Forelimb muscle (tissue), 1 donor: ENCODE data around the gene DPP7. TPM values are rescaled to one million over a fixed set of nuclear protein-coding genes. Genes with fewer than 3 reads are reported as not detected.

Experiments used
- DNase-seq: peaks from one replicate; pipeline ENCODE4 v3.0.0-alpha.2; 2013; ENCODE audit warnings: low read depth
- polyA plus RNA-seq: library from polyadenylated mRNA; unstranded; fragments of 120-200 nt; gene quantifications from one replicate; pipeline ENCODE4 v1.2.1, GENCODE V29; 2013; ENCODE audit not compliant: insufficient read length

DPP7 gene
- polyA plus RNA-seq: 21.7 TPM

DNA sequence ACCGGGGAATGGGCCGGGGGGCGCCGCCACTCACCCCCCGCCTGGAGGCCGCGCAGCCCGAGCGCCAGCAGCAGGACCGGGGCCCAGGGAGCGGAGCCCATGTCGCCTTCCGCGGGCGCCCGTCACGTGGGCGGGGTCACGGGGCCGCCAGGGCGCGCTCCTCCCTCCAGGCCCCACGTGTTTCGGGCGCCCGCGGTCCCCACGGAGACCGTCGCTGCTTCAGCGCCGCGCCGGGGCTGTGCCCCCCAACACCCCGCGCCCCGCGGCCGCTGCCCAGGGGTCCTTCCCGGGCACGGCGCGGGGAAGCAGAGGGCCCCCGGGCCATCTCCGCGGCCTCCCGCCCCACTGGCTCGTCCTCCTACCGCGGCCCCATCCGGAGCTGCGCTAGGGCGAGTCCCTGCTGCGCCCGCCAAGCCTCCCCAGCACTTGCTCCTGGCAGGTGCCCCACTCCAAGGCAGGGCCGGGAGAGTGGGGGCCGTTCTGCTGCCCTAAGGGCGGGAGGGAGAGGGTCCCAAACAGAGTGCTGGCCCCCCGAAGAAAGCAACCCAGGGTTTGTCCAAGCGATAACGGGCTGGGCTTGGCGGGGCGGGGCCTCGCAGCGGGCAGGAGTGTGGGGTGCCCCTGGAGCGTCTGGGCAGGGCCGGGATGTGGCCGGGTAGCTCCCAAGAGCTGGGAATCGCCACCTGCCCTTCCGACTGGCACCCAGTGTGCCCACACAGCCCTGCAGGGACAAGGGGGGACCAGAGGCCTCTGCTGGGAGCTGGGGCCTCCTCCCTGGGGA lies at the start of gene DPP7:
Gene DPP7 (minus strand): TSS at position 121 of the 781 bp plus-strand sequence. CDS start 20 bp downstream, at position 101.
- DNase-seq: no peak

DNA sequence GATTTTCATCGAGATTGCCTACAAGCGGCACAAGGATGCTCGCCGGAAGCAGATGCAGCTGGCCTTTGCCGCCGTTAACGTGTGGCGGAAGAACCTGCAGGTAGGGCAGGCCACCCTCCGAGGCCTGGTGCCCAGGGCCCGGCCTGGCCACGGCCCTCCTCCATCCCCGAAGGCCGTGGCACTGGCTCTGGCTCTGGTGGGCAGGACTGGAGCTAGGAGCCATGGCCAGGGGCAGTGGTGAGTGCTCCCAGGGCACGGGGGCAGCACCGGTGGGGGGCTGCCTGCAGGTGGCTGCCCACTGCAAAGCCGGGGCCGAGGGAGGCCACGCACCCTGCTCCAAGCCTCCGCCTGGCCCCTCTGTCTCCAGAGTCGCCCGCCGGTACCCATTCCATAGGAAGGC lies 49.3 kb upstream of the DPP7 start:
- DNase-seq: no peak

DNA sequence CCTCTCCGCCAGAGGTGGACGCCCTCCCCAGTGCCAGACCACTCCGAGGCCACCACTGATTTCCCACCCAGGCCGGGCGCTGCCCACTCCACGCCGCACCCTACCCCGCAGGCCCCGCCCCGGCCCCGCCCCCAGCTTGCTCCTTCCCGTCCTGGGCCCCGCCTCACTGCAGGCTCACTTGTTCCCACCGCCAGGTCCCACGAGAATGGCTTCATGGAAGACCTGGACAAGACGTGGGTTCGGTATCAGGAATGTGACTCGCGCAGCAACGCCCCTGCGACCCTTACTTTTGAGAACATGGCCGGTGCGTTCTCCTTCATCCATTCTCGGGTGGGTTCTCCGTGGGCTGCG lies 48.8 kb upstream of the DPP7 start:
- no peak for DNase-seq

DNA sequence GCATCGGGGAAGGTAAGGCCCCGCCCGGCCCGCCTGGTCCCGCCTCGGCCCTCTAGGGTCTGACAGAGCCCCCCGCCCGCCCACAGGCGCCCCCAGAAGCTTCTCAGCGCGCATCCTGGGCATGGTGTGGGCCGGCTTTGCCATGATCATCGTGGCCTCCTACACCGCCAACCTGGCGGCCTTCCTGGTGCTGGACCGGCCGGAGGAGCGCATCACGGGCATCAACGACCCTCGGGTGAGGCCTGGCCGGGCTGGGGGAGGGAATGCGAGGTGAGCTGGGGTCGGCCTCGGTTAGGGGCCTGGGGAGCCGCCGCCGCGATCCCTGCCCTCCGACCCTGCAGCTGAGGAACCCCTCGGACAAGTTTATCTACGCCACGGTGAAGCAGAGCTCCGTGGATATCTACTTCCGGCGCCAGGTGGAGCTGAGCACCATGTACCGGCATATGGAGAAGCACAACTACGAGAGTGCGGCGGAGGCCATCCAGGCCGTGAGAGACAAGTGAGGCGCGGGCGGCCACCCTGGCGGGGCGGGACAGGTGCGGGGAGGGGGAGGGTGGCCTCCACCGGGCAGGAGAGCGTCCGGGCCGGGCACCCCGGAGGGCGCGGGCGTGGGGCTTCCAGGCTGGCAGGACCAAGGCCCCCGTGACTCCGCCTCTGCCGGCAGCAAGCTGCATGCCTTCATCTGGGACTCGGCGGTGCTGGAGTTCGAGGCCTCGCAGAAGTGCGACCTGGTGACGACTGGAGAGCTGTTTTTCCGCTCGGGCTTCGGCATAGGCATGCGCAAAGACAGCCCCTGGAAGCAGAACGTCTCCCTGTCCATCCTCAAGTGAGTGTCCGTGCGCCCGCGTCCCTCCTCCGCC lies 48.2 kb upstream of the DPP7 start:
- DNase-seq: no peak

DNA sequence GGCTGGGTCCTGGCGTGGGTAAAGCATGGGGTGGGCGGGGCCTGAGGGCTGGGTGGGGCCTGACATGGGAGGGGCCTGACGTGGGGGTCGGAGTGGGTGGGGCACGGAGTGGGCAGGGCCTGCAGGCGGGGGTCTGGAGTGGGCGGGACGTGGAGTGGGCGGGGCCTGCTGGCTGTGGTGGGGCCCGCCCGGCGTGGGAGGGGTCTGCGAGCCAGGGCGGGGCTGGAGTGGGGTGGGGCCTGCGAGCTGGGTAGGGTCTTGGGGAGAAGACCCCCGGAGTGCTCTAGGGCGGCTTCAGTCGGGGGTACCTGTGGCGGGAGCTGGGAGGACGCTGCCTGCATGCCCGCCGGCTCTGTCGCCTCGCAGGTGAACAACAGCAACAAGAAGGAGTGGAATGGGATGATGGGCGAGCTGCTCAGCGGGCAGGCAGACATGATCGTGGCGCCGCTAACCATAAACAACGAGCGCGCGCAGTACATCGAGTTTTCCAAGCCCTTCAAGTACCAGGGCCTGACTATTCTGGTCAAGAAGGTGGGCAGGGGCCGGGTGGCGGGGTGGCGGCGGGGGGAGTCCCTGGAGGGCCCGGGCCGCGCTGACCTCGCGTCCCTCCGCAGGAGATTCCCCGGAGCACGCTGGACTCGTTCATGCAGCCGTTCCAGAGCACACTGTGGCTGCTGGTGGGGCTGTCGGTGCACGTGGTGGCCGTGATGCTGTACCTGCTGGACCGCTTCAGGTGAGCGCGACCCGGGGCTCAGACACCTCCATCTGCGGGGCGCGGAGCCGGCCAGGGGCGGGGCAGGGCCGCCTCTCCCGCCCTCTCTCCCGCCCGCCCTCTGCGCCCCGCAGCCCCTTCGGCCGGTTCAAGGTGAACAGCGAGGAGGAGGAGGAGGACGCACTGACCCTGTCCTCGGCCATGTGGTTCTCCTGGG lies 47.3 kb upstream of the DPP7 start:
- no peak for DNase-seq

DNA sequence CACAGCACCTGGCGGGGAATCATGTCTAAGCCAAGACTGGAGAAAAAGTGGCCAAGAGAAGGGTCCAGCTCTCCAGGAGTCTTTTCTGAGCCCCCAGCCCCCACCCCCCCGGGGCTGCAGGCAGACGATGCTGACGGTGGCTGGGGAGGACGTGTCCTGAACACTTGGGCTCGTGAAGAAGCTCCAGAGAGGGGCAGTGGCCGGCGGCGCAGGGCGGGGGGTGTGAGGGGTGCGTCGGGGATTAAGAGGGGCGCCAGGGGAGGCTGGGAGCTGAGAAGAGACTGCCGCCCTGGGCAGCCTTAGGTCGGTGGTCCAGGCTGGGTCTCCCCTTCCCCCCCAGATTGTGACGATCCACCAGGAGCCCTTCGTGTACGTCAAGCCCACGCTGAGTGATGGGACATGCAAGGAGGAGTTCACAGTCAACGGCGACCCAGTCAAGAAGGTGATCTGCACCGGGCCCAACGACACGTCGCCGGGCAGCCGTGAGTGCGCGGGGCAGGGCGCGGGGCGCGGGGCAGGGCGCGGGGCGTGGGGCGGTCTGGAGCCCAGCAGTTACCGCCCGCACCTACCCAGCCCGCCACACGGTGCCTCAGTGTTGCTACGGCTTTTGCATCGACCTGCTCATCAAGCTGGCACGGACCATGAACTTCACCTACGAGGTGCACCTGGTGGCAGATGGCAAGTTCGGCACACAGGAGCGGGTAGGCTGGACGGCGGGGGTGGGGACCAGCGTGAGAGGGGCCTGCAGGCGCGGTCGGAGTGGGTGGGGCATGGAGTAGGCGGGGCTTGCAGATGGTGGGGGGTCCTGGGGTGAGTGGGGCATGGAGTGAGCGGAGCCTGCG lies 46.4 kb upstream of the DPP7 start:
- no peak for DNase-seq

DNA sequence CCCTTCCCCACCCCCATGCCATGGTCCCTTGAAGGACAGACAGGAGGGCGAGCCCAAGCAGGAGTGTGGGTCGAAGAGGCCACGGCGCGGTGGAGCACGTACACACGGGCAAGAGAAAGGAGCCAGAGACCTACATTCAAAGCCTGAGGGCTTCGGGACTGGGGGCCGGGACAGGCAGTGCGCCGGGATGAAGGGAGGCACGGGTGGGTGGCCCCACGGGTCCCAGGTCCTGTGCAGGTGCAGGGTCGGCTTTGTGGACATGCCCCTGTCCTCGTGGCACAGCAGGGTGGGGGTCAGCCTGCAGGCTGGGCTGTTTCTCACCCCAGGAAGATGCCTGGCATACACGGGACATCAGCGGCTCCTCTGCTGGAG lies 45.5 kb upstream of the DPP7 start:
- no peak for DNase-seq

DNA sequence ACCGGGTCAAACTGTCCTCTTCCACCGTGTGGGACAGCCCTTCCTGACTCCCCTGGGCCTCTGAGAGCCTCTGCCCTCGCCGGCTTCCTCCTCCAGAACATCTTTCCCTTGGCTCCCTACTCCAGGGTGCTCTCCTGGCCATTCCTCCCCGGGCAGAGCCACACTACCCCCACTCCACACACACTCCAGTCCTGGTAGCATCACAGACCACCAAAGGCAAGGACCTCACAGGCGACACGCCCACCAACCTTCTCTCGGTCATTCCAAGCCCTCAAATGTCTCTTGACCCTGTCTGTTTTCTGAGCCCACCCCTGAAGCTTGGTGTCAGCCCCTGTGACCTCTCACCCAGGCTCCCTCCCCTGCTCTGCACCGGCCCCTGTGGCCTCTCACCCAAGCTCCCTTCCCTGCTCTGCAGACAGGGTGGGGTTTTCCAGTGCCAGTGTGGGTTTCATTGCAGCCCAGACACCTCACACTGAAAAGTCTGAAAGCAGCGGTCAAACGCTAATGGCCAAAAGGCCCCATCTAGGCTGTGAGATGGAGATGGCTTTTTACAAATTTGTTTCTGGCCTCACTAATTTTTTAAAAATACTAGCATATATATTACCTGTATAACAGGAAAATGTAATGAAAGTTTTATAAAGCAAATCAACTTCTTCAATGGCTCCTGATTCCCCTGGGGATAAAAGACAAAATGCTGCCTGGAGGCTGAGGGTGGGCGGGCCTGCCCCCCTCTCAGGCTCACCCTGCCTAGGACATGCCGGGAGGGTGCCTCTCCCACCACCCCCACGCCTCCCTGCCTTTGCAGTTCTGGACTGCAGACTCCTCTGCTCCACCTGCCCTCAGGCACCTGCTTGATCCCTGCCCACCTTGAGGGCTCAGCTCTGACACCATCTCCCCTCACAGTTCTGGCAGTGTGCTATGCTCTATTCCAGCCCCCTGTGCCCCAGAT lies 44.8 kb upstream of the DPP7 start:
- DNase-seq: no peak

DNA sequence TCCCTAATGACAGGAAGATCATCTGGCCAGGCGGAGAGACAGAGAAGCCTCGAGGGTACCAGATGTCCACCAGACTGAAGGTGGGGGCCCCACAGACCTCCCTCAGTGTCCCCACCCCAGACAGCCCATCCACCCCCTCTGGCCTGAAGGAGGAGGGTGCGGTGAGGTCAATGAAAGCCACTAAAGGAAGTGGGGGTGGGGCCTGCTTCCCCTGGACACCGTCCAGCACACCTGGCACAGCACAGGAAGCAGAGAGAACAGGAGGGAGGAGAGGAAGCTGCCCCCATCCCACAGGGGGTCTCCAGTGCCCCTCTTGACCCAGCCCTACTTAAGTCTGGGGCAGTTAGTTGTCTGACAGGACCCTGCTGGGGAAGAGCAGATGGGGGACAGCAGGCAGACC lies 44.1 kb upstream of the DPP7 start:
- no peak for DNase-seq

DNA sequence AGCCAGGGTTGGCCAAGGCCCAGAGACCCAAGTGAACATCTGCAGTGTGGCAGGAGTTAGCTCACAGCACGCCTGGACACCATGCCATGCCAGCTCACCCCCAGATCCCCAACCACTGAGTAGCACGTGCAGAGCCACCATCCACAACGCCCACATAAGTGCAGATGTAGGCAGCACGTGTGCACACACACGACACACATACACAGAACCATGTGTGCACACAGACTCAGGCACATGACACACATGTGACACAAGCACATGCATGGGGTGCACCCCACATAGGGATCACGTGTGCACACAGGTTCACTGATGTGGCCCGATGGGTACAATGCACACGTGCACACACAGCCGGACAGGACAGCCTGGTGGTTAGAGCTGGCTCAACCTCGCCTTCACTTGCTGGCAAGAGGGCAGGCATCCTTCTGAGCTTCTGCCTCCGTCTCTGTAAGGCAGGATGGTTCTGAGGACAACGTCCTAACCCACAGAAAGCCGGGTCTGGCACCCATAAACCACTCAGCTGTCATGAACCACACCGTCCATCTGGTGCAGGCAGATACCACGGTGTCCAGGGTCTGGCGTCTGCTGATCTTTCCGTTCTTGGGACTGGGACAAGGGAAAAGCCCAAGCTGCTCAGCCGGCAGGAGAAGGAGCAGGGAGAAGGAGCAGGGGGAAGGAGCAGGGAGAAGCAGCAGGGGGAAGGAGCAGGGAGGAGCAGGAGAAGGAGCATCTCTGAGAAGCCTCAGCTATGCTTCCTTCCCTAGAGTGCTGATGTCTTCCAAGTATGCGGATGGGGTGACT lies 43.3 kb upstream of the DPP7 start:
- no peak for DNase-seq

DNA sequence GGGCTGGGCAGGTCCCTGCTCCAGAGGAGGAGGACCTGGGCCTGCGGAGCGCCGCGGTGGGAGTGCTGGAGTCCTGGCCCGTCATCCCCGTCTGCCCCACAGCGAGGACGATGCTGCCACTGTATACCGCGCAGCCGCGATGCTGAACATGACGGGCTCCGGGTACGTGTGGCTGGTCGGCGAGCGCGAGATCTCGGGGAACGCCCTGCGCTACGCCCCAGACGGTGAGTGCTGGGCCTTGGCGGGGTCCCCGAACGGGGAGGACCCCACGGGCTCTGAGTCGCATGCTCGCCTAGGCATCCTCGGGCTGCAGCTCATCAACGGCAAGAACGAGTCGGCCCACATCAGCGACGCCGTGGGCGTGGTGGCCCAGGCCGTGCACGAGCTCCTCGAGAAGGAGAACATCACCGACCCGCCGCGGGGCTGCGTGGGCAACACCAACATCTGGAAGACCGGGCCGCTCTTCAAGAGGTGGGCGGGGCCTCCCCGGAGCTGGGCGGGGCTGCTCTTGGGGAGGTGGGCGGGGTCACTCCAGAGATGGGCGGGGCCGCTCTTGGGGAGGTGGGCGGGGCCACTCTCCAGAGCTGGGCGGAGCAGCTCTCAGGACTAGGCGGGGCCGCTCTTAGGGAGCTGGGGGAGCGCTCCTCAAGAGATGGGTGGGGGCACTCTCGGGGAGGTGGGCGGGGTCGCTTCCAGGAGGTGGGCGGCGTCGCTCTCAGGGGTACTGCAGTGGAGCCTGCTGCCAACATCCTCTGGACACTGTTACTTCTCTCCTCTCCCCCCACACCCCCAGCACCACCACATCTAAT lies 42.2 kb upstream of the DPP7 start:
- no peak for DNase-seq

DNA sequence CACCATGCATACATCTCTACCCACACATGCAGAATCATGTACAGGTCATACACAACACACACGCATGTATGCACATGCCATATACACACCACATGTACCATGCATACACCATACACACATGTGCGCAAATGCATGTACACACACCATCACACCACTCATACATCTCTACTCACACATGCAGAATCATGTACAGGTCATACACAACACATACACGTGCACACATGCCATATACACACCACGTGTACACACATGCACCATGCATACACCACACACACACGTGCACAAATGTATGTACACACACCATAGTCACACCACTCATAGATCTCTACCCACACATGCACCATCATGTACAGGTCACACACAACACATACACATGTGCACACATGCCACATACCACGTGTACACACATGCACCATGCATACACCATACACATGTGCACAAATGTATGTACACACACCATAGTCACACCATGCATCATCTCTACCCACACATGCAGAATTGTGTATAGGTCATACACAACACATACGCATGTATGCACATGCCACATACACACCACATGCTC lies 38.4 kb upstream of the DPP7 start:
- DNase-seq: no peak

DNA sequence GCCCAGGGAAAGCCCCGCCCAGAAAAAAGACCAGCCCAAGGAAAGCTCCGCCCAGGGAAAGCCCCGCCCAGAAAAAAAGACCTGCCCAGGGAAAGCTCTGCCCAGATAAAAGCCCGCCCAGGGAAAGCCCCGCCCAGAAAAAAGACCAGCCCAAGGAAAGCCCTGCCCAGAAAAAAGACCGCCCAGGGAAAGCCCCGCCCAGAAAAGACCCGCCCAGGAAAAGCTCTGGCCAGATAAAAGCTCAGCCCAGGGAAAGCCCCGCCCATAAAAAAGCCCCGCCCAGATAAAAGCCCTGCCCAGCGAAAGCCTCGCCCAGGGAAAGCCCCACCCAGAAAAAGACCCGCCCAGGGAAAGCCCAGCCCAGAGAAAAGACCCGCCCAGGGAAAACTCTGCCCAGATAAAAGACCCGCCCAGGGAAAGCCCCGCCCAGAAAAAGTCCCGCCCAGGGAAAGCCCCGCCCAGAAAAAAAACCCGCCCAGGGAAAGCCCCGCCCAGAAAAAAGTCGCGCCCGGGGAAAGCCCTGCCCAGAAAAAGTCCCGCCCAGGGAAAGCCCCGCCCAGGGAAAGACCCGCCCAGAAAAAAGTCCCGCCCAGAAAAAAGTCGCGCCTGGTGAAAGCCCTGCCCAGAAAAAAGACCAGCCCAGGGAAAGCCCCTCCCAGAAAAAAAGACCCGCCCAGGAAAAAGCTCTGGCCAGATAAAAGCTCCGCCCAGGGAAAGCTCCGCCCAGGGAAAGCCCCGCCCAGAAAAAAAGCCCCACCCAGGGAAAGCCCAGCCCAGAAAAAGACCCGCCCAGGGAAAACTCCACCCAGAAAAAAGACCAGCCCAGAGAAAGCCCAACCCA lies 36.3 kb upstream of the DPP7 start:
- DNase-seq: no peak

DNA sequence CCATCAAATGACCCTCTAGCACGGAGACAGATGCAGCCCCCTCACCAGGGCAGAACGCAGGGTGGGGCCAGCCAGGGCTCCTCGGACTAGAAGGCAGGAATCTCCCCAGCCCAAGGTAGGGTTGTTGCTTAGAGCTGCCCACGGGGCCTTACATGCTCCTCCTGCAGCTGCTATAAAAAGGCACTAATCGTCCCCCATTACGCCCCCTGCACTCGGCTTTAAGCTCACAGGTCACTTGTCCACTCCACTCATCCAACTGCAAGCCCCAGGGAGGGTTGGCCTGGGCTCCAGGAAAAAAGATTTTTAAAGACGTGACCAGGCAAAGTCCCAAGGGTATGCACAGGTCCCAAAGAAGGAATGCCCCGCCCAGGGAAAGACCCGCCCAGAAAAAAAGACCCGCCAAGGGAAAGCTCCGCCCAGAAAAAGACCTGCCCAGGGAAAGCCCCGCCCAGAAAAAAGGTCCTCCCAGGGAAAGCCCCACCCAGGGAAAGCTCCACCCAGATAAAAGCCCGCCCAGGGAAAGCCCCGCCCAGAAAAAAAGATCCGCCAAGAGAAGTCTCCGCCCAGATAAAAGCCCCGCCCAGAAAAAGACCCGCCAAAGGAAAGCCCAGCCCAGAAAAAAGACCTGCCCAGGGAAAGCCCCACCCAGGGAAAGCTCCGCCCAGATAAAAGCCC lies 35.5 kb upstream of the DPP7 start:
- no peak for DNase-seq

DNA sequence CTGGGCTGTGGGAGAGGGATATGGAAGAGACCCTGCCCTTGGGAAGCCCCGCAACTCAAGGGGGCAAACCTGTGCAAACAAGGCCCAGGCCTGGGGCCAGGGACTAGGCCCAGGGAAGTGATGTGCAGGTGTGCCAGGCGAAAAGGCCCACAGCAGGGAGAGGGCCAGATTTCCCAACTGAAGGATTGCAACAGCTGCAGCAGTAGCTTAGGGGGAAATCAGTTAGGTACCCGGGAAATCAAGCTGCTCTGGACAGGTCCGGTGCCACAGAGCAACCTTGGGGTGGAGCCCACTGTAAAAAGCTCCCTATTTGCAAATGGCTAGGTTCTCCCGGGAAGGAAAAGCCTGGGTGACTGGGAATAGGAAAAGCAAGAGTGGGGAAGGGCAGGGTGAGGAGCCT lies 34.8 kb upstream of the DPP7 start:
- DNase-seq: no peak

DNA sequence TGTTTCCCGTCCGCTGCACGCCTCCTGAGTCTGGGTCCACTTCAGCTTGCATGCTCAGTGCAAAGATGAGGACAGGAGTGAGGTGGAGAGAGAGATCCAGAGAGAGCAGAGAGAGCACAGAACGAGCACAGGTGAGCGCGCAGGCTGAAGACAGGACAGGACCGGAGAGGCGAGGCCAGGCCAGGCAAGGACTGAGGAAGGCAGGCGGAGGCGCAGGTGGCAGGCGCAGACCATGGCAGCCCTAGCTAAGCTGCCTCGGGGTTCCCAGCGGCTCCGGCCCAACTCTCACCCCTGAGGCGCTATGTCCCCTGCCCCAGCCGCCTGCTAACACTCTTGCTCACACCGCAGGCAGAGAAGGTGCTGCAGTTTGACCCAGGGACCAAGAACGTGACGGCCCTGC lies 34.1 kb upstream of the DPP7 start:
- no peak for DNase-seq
